ENCODE measurements around the gene UFC1. TPM values are rescaled to one million over a fixed set of nuclear protein-coding genes. Genes with fewer than 3 reads are reported as not detected.

UFC1 gene
- total RNA-seq, 4 donors from 2014 or later, result 34.1 to 51.5 (median 37.6) TPM

DNA sequence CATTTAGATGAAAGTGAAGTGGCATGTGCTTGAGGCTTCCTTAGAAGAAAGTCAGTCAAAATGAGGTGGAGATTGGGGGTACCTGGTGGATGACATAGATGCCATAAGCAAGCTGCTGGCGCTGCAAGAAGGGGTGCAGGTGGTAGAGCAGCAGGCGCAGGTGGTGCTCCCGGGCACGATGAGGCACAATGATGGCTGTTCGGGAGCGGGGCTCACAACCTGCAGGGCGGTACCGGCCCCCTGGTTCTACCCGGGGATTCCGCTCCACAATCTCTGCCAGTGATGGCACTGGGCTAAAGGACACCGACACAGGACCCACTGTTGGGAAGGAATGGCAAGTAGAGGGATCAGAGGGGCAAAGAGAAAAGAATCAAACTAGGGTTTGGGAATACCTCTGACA is 21.1 kb downstream of the UFC1 start:
- peaks cover 0 to 45% (median 16%) of the 10 kb centered on the region in 4 donors for H3K4me1 ChIP-seq
- peaks cover 0 to 61% (median 19%) of the 10 kb centered on the region in 3 donors for H3K36me3 ChIP-seq
- no peak for TF ChIP-seq CTCF (IDR thresholded peaks at IDR 0.05)
- TF ChIP-seq POLR2A (IDR thresholded peaks at IDR 0.05), result no peak
- no peaks in the 10 kb centered on the region for H3K27me3 ChIP-seq
- no peak overlapping the region for H3K27ac ChIP-seq
- 90 to 96% methylated on average over 11 of the region's 11 CpGs for WGBS, 2 donors
- DNase-seq (ENCODE audit: low spot score in 2 of 2), result no peak
- H3K9me3 ChIP-seq, result no peaks in the 10 kb centered on the region
- no peak overlapping the region for H3K4me3 ChIP-seq

- Histone ChIP-seq H3K27ac (peak overlapping the region in 3 of 4 donors; percentile 85 to 99 (median 94)), H3K9me3 (no peaks in the 10 kb centered on the region), H3K4me1 (peaks cover 0 to 45% (median 16%) of the 10 kb centered on the region in 4 donors), H3K27me3 (no peaks in the 10 kb centered on the region), H3K36me3 (peaks cover 0 to 51% (median 17%) of the 10 kb centered on the region in 3 donors), H3K4me3 (peak overlapping the region in 3 of 4 donors; percentile 60 to 97 (median 73))
- DNase-seq (ENCODE audit: low spot score in 2 of 2), result no peak
- TF ChIP-seq CTCF (IDR thresholded peaks at IDR 0.05) (no peak), POLR2A (IDR thresholded peaks at IDR 0.05) (no peak), EP300 (IDR thresholded peaks at IDR 0.05) (no peak)
- WGBS, 2 donors, result 80 to 85% methylated on average over 10 of the region's 10 CpGs
Observed at GRCh38 chr1:161175771-161176453, 22.1 kb downstream of the UFC1 start.

DNA sequence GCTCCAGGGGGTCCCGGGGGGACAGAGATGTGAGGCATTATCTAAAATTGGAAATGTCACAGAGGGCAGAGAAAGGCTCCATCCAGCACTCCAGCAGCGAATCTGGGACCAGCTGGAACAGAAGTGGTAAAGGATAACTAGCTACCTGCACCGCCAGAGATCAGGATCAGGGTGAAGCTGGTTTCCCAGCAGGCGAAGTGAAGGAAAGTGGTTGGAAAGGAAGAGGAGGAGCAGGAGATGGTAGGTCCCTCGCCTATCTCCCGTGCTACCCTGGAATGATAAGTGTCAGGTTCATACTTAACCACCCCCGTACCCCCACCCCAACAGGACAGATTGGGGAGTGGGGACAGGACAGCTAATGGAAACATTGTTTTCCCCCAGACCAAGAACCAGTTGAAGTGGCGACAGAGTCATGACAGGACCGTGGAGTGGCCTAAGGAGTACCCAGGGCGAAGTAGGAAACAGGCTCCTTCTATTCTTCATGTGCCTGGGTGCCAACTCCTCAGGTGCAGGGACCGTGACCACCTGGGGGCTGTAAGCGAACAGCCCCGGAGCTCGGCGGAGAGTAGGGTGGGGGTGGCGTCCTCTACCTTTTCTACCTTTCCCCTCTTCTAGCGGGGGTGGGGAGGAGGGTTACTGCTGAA is 22.8 kb downstream of the UFC1 start:
- no peaks in the 10 kb centered on the region for H3K9me3 ChIP-seq
- 17 to 20% methylated on average over 17 of the region's 17 CpGs for WGBS, 2 donors
- TF ChIP-seq EP300 (IDR thresholded peaks at IDR 0.05), result no peak
- no peak for TF ChIP-seq CTCF (IDR thresholded peaks at IDR 0.05)
- no peak for TF ChIP-seq POLR2A (IDR thresholded peaks at IDR 0.05)
- H3K4me3 ChIP-seq, result peak overlapping the region; percentile 60 to 97 (median 66)
- no peaks in the 10 kb centered on the region for H3K27me3 ChIP-seq
- peak overlapping the region; percentile 83 to 99 (median 90) for H3K27ac ChIP-seq
- peaks cover 0 to 45% (median 11%) of the 10 kb centered on the region in 3 donors for H3K36me3 ChIP-seq
- DNase-seq (ENCODE audit: low spot score in 2 of 2), result no peak
- peaks cover 0 to 50% (median 16%) of the 10 kb centered on the region in 4 donors for H3K4me1 ChIP-seq

- H3K27me3 ChIP-seq, result no peaks in the 10 kb centered on the region
- H3K9me3 ChIP-seq, result no peaks in the 10 kb centered on the region
- TF ChIP-seq EP300 (IDR thresholded peaks at IDR 0.05) (peak; percentile 65 to 94), CTCF (IDR thresholded peaks at IDR 0.05) (peak in 1 of 5 experiments; percentile 13), POLR2A (IDR thresholded peaks at IDR 0.05) (peak; percentile 68 to 87)
- peaks cover 0 to 49% (median 17%) of the 10 kb centered on the region in 4 donors for H3K4me1 ChIP-seq
- DNase-seq (ENCODE audit: low spot score in 2 of 2), result peak; percentile 87 to 92
- H3K27ac ChIP-seq, result peak within 1 kb of the TSS; percentile 83 to 99 (median 90)
- H3K36me3 ChIP-seq, result peaks cover 0 to 37% (median 5%) of the 10 kb centered on the region in 3 donors
- WGBS, 2 donors, result 5 to 6% methylated on average over 26 to 39 of the region's 50 CpGs
- peak within 1 kb of the TSS; percentile 60 to 97 (median 66) for H3K4me3 ChIP-seq
Observed at GRCh38 chr1:161177112-161177935, 23.5 kb downstream of the UFC1 start, which contains the start of gene B4GALT3. Gene B4GALT3 (minus strand): TSS chr1:161177507. CDS start chr1:161176060, 1,447 bp downstream.

Data from tibial nerve (tissue), 4 donors.